Esophagus muscularis mucosa (tissue), 3 donors: ENCODE data around the gene FAM131B.

Source experiments
- EP300 ChIP-seq: sonication (generic); formaldehyde crosslinking; IDR thresholded peaks from one replicate; pipeline ENCODE4 v1.6.1; 2017; ENCODE audit warnings: antibody characterized with exemption
- TF ChIP-seq, protein P1 (sequence below), 3 experiments: fragments of 200-600 bp in 2 of 3; fragments of 450-650 bp in 1 of 3; sonication (generic) in 2 of 3; IDR thresholded peaks; one replicate each; pipeline ENCODE4 v1.5.1; 2017 to 2019; ENCODE audit warnings: antibody characterized with exemption in 3 of 3, mild to moderate bottlenecking in 2 of 3, moderate library complexity in 1 of 3

DNA sequence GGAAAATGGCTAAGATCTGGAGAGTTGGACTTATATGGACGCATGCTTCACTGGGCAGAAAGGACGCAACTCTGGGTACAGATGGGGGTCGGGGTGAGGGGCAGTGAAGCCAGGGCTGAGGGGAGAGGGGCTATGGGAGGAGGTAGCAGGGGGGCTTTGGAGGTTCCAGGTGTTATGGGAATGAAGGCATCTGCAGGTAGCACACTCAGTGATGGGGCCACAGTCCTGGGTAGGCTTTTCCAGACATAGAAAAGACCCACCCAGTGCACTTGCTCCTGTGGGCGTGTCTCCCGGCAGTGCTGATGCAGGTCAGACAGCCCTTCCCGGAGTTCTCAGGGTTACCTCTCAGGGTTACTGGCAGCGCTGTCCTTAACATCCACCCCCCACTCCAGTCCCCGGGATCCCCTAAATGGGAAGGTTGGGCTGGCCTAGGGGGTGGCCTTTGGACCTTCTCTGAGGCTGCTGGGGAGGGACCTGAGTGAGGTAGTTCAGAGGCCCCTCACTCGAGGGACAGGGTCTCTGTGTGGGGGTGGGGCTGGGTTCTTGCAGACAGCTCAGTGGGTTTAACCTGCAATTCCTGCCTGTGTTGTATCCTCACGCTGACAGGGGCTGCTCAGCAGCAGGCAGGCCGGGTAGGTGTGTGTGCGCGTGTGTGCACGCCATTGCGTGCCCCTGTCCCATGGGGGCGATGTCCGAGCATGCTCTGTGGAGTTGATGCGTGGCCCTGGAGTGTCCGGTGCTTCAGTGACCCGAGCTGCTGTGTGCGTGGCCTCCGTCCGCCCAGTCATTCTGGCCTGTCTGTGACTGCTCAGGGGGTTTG, 24.9 kb upstream of the FAM131B start:
- no peak for TF ChIP-seq EP300
- TF ChIP-seq, protein P1, sequence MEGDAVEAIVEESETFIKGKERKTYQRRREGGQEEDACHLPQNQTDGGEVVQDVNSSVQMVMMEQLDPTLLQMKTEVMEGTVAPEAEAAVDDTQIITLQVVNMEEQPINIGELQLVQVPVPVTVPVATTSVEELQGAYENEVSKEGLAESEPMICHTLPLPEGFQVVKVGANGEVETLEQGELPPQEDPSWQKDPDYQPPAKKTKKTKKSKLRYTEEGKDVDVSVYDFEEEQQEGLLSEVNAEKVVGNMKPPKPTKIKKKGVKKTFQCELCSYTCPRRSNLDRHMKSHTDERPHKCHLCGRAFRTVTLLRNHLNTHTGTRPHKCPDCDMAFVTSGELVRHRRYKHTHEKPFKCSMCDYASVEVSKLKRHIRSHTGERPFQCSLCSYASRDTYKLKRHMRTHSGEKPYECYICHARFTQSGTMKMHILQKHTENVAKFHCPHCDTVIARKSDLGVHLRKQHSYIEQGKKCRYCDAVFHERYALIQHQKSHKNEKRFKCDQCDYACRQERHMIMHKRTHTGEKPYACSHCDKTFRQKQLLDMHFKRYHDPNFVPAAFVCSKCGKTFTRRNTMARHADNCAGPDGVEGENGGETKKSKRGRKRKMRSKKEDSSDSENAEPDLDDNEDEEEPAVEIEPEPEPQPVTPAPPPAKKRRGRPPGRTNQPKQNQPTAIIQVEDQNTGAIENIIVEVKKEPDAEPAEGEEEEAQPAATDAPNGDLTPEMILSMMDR (IDR thresholded peaks at IDR 0.05), result no peak
